Measurements from ENCODE around the gene AMH. TPM values are rescaled to one million over a fixed set of nuclear protein-coding genes. Genes with fewer than 3 reads are reported as not detected.

Gene AMH
- total RNA-seq, 1 donor from 2014 or later = 0.89 TPM

DNA sequence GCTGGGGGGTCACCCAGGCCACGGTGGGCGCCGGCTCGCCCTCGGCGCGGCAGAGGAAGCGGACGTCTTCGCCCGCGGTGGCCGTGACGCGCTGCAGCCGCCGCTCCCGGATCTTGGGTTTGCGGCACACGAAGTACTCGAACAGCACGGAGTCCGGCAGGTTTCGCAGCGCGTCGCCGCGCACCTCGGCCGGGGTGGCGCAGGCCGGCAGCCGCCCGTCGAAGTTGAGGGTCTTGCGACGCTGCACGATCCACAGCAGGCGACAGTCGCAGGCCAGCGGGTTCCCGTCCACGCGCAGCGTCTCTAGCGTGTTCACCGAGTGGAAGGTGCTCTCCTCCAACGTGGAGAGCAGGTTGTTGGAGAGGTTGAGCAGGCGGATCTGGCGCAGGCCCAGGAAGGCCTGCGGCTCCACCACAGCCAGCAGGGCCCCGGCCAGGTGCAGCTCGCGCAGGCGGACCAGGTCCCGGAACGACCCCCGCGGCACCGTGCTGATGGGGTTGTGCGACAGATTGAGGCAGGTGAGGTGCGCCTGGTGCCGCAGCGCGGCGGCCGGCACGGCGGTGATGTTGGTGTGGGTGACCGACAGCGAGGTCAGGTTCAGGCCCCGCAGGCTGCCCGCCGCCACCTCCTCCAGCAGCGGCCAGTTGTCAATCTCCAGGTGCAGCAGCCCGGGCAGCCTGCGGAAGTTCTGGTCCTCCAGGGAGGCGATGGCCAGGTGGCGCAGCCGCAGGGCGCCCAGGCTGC, 41.5 kb downstream of the AMH start:
- intact Hi-C loops (cut with DNase I) = no loop called here
- DNase-seq (ENCODE audit: missing footprints) = peak; percentile 80
- no peak for ATAC-seq

DNA sequence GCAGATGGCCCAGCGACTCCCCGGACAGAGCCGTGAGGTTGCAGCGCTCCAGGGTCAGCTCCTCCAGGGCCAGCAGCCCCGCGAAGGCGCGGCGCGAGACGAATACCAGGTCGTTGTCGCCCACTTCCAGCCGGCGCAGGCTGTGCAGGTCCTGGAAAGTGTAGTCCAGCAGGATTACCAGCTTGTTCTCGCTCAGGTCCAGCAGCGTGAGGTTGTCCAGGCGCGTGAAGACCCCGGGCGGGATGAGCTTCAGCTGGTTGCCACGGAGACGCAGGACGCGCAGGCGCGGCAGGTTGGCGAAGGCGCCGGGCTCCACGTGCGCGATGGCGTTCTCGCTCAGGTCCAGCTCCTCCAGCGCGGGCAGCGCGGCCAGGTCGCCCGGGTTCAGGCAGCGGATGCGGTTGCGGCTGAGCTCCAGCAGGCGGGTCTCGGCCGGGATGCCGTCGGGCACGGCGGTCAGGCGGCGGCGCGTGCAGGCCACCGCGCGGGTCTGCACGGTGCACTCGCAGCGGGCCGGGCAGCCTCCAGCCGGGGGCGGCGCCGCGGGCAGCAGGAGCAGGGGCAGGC, 42.1 kb downstream of the AMH start:
- DNase-seq (ENCODE audit: missing footprints) (no peak), ATAC-seq (no peak)
- intact Hi-C loops (cut with DNase I) = no loop called here

DNA sequence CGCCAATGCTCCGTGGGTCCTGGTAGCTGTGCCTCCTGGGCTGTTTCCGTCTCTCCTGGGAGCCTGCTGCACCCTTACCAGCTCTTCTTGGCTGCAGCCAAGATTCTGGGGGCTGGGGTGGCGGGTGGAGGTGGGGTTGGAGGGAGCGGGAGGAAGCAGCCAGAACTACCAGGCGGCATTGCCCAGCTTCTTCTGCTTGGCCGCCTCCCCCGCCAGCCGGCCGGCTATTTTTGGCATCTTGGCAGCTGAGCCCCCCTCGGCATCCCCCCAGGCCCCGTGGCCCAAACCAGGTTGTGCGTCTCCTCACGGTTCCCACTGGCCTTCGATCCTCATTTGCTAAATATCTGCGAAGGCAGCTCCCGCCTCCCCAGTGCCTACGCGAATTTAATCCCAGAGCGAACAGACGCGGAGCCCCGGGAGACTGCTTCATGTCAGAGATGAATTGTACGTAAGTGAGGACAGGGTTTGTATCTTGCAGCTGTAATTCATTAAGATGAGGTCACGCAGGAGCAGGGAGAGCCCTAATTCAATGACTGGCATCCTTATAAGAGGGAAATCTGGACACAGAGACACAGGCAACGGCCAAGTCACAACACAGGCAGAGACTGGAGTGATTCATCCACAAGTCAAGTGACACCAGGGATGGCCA, 45.7 kb downstream of the AMH start:
- intact Hi-C loops (cut with DNase I) = no loop called here
- ATAC-seq (peak; percentile 85), DNase-seq (ENCODE audit: missing footprints) (peak; percentile 69)

DNA sequence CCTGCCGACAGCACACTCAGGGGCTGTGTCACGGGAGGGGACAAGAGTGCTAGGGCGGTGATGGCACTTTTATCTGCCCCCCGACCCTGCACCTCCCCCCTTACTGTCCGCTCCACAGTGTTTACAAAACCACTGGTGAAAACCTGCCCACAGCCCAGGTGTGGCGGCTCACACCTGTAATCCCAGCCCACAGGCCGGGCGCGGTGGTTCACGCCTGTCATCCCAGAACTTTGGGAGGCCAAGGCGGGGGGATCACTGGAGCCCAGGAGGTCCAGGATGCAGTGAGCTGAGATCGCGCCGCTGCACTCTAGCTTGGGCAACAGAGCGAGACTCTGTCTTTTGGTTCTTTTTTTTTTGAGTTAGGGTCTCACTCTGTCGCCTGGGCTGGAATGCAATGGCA, 47.0 kb downstream of the AMH start:
- intact Hi-C loops (cut with DNase I) = no loop called here
- no peak for ATAC-seq
- DNase-seq (ENCODE audit: missing footprints) = peak; percentile 50

DNA sequence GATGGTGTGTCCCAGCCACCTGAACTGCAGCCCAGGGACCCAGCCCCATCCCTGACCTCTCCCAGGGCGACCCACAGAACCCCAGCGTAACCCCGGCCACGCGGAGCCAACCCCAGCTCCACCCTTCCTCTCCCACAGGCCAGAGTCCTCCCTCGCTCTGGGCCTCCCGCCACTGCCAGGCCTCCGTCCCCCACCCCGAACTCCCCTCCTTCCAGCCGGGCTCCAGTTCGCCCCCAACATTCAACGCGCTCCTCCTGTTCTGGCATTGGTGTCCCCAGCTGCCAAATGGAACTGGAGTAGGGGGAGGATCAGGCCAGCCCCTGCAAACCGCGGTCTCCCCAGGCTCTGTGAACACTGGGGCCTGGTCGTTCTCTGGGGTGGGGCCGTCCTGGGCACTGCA, 51.4 kb downstream of the AMH start:
- intact Hi-C loops (cut with DNase I) = no loop called here
- ATAC-seq = no peak
- peak; percentile 58 for DNase-seq (ENCODE audit: missing footprints)

Small RNA genes within 50 kb of the gene (microRNA-seq; reads per million reads assigned to microRNA genes)
- 1.1 reads per million for gene MIR1227
- gene MIR4321 = not detected

Other genes with a start within 250 kb of the AMH start
- 48.7 TPM for gene BTBD2, start 233.6 kb upstream of the AMH start, total RNA-seq
- gene MKNK2, start 198.1 kb upstream of the AMH start, total RNA-seq = 234 TPM
- 14.3 TPM for gene MOB3A, start 153.0 kb upstream of the AMH start, total RNA-seq
- 1.4 TPM for gene IZUMO4, start 152.4 kb upstream of the AMH start, total RNA-seq
- gene AP3D1, start 97.8 kb upstream of the AMH start, total RNA-seq = 71.8 TPM
- 9.7 TPM for gene DOT1L, start 85.4 kb upstream of the AMH start, total RNA-seq
- 59.7 TPM for gene PLEKHJ1, start 13.0 kb upstream of the AMH start, total RNA-seq
- 30.3 TPM for gene SF3A2, start 12.5 kb upstream of the AMH start, total RNA-seq
- gene JSRP1, start 7.1 kb downstream of the AMH start, total RNA-seq = not detected
- 0.68 TPM for gene PEAK3, start 32.9 kb downstream of the AMH start, total RNA-seq
- gene LINGO3, start 58.8 kb downstream of the AMH start, total RNA-seq = not detected
- gene LSM7, start 79.3 kb downstream of the AMH start, total RNA-seq = 46.7 TPM
- gene SPPL2B, start 79.4 kb downstream of the AMH start, total RNA-seq = 24.9 TPM
- gene TMPRSS9, start 110.9 kb downstream of the AMH start, total RNA-seq = not detected
- gene TIMM13, start 178.3 kb downstream of the AMH start, total RNA-seq = 86.9 TPM
- gene LMNB2, start 207.6 kb downstream of the AMH start, total RNA-seq = 19.2 TPM
- gene GADD45B, start 226.8 kb downstream of the AMH start, total RNA-seq = 39.8 TPM

All from Right ventricle myocardium inferior (tissue), 1 donor.